ENCODE measurements around the gene AVEN. TPM values are rescaled to one million over a fixed set of nuclear protein-coding genes. Genes with fewer than 3 reads are reported as not detected.

The AVEN gene
- polyA plus RNA-seq, 1 donor = 10.0 TPM

DNA sequence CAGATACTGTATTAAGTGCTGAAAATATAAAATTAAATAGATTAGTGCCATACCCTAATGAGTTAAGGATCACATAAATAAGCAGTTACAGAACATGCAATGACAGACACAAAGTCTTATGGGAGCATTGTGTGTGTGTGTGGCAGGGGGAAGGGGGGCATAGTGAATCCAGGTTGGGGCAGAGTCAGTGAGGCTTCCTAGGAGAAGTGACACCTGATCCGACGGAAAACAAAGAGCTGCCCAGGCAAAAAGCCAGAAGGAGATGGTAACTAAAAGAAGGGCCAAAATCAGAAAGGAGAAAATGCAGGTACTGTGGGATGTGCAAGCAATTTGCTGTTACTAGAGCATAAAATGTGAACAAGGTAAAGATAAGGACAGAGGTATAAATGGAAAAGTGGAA, 150.8 kb downstream of the AVEN start:
- no peak overlapping the region for H3K4me3 ChIP-seq (ENCODE audit: low read length)
- DNase-seq = no peak
- no CpG with 5 or more reads among the region's 2 CpGs for WGBS (ENCODE audit: insufficient coverage, low lambda C conversion rate)
- no peak overlapping the region for H3K27ac ChIP-seq (ENCODE audit: low read length)
- H3K36me3 ChIP-seq (ENCODE audit: control insufficient read depth, insufficient read depth, low read length) = no peaks in the 10 kb centered on the region
- no peaks in the 10 kb centered on the region for H3K9me3 ChIP-seq (ENCODE audit: control insufficient read depth, low read depth, low read length)
- H3K4me1 ChIP-seq (ENCODE audit: control insufficient read depth, insufficient read depth, low read length) = no peaks in the 10 kb centered on the region
- no peaks in the 10 kb centered on the region for H3K27me3 ChIP-seq (ENCODE audit: control insufficient read depth, insufficient read depth, low read length)

DNA sequence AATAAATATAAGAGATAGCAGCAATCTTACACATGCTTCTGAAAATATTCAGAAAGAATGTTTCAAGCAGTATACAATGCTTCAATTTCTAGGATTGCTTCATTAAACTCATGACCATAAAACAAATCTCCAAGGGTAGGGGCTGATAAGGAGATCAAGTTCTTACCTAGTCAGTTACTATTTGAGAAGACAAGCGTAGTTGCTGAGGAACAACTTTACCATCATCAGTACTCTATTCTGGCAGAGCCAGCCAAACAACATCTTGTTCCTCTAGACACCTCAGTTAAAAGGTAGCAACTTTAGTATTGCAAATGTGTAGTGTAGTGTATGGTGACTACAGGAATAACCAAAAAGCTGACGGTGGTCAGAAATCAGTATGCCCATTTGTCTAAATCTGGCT, 156.1 kb downstream of the AVEN start:
- no peaks in the 10 kb centered on the region for H3K27me3 ChIP-seq (ENCODE audit: control insufficient read depth, insufficient read depth, low read length)
- WGBS (ENCODE audit: insufficient coverage, low lambda C conversion rate) = no CpG with 5 or more reads among the region's 2 CpGs
- no peak for DNase-seq
- H3K36me3 ChIP-seq (ENCODE audit: control insufficient read depth, insufficient read depth, low read length) = no peaks in the 10 kb centered on the region
- no peaks in the 10 kb centered on the region for H3K9me3 ChIP-seq (ENCODE audit: control insufficient read depth, low read depth, low read length)
- H3K27ac ChIP-seq (ENCODE audit: low read length) = no peak overlapping the region
- no peaks in the 10 kb centered on the region for H3K4me1 ChIP-seq (ENCODE audit: control insufficient read depth, insufficient read depth, low read length)
- no peak overlapping the region for H3K4me3 ChIP-seq (ENCODE audit: low read length)

DNA sequence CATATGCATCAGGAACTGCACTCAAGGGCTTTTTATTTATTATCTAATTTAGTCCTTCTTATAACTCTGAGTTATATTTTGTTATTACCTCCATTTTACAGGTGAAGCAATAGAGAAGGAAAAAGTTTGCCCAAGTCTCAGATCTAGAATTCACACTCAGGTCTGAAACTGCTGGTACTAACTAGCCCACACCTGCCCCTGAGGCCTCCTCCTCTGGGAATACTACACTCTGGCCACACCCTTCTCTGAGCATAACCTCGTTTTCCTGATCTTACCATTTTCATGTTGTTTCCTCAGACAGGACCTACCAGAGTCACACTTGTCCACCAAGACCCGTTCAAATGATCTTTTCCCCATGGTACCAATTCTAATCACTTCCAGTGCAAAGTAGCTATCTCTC, 164.8 kb downstream of the AVEN start:
- 86% methylated on average over 1 of the region's 2 CpGs for WGBS (ENCODE audit: insufficient coverage, low lambda C conversion rate)
- H3K4me1 ChIP-seq (ENCODE audit: control insufficient read depth, insufficient read depth, low read length) = no peaks in the 10 kb centered on the region
- no peaks in the 10 kb centered on the region for H3K36me3 ChIP-seq (ENCODE audit: control insufficient read depth, insufficient read depth, low read length)
- no peak overlapping the region for H3K27ac ChIP-seq (ENCODE audit: low read length)
- DNase-seq = no peak
- H3K4me3 ChIP-seq (ENCODE audit: low read length) = no peak overlapping the region
- no peaks in the 10 kb centered on the region for H3K9me3 ChIP-seq (ENCODE audit: control insufficient read depth, low read depth, low read length)
- no peaks in the 10 kb centered on the region for H3K27me3 ChIP-seq (ENCODE audit: control insufficient read depth, insufficient read depth, low read length)

DNA sequence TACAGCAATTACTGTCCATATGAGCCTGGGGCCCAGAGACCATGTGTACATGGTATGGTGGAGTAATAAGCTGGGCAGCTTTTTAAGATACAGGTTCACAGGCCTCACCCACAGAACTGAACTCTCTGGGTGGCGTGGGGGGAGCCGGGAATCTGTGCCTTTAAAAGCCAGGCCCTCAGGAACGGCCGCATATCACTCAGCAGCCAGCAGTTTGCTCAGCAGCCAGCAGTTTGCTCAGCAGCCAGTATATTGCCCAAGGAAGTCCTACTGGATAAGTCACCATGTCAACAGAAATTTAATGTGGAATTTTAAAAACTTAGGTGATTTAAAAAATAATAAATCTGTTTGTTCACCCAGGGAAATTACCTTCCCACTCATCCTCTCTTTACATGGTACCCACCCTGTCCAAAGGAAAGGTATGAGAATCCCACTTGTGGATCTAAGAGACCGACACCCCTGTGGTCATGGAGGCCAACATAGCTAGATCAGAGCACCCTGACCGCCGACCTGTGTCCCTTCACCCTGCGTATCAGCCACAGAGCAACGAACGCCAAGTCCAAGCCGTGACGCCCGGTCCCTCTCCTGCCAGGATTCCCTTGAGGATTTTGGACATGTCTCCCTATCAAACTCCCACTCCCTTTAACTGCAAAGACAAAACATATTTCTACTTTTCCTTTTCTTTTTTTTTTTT, 166.4 kb downstream of the AVEN start:
- DNase-seq = no peak
- Histone ChIP-seq H3K4me3 (ENCODE audit: low read length) (no peak overlapping the region), H3K27ac (ENCODE audit: low read length) (no peak overlapping the region), H3K27me3 (ENCODE audit: control insufficient read depth, insufficient read depth, low read length) (no peaks in the 10 kb centered on the region), H3K4me1 (ENCODE audit: control insufficient read depth, insufficient read depth, low read length) (no peaks in the 10 kb centered on the region), H3K9me3 (ENCODE audit: control insufficient read depth, low read depth, low read length) (no peaks in the 10 kb centered on the region), H3K36me3 (ENCODE audit: control insufficient read depth, insufficient read depth, low read length) (no peaks in the 10 kb centered on the region)
- 70% methylated on average over 2 of the region's 13 CpGs for WGBS (ENCODE audit: insufficient coverage, low lambda C conversion rate)

DNA sequence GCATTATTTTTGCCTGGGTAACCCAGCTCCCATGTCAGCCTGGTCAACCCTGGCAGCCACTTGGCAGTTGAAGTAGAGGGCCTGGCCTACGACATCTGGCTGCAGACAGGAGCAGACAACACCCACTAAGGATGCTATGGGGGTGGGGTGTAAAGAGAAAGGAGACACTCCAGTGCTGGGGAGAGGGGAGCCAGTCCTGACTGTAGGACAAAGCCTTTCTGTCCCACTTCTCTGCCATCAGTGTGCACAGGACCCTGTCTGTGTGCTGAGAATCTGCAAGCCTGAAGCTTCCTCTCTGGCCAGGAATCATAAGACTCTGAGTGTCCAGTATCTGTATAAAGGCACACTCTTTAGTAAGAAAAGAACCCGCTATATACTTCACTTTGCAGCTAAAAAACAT, 167.0 kb downstream of the AVEN start:
- H3K9me3 ChIP-seq (ENCODE audit: control insufficient read depth, low read depth, low read length) = no peaks in the 10 kb centered on the region
- no peak for DNase-seq
- no peaks in the 10 kb centered on the region for H3K36me3 ChIP-seq (ENCODE audit: control insufficient read depth, insufficient read depth, low read length)
- WGBS (ENCODE audit: insufficient coverage, low lambda C conversion rate) = no CpG with 5 or more reads among the region's 2 CpGs
- no peak overlapping the region for H3K4me3 ChIP-seq (ENCODE audit: low read length)
- H3K4me1 ChIP-seq (ENCODE audit: control insufficient read depth, insufficient read depth, low read length) = no peaks in the 10 kb centered on the region
- H3K27me3 ChIP-seq (ENCODE audit: control insufficient read depth, insufficient read depth, low read length) = no peaks in the 10 kb centered on the region
- H3K27ac ChIP-seq (ENCODE audit: low read length) = no peak overlapping the region

DNA sequence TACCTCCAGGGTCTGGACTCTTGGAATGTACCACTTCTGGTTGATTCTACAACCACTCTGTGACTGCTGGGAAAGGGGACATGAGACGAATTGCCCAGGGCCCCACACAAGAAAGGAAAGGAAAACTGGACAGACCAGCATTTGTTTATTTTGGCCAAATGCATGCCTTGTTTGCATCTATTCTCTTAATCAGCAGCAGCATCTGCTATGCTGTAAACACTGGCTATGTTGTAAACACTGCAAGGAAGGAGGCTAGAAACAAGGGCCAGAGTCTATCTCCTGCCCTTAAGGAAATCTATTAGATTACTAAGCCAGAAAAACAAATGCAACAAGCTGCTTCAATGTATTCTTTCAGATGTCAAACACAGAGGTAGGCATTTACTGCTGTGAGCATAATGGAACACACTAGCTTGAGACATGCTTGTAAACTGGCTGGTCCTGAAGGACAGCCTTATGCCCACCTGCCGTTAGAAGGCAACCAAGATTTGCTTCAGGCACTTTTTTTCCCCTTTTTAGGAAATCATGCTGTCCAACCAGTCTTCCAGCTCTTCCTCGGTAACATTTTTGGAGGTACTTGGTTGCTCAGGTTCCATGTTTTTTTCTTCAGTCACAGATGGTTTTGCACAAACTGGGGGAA, 172.8 kb downstream of the AVEN start:
- Histone ChIP-seq H3K4me3 (ENCODE audit: low read length) (no peak overlapping the region), H3K27me3 (ENCODE audit: control insufficient read depth, insufficient read depth, low read length) (no peaks in the 10 kb centered on the region), H3K36me3 (ENCODE audit: control insufficient read depth, insufficient read depth, low read length) (peaks cover 4% of the 10 kb centered on the region), H3K9me3 (ENCODE audit: control insufficient read depth, low read depth, low read length) (no peaks in the 10 kb centered on the region), H3K4me1 (ENCODE audit: control insufficient read depth, insufficient read depth, low read length) (no peaks in the 10 kb centered on the region), H3K27ac (ENCODE audit: low read length) (no peak overlapping the region)
- WGBS (ENCODE audit: insufficient coverage, low lambda C conversion rate) = no CpG with 5 or more reads among the region's 3 CpGs
- no peak for DNase-seq

DNA sequence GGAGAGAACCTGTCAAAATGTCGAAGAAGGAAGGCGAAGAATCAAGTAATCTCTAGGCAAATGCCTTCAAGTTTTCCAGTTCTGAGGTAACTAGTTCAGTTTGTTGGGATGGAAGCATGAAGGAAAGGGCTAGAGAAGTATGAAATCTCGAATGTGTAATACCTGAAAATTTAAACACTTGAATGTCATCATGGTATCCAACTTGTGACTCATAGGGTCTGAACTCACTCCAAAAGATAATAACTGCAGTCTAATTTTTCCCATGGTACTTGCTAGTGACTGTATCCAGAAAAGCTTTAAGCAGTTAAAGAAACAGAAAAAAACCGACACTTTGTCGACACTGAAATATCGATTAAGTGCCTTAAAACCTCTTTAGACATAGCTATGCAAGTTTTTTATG, 173.6 kb downstream of the AVEN start:
- WGBS (ENCODE audit: insufficient coverage, low lambda C conversion rate) = 100% methylated on average over 1 of the region's 6 CpGs
- H3K36me3 ChIP-seq (ENCODE audit: control insufficient read depth, insufficient read depth, low read length) = peaks cover 4% of the 10 kb centered on the region
- no peak overlapping the region for H3K27ac ChIP-seq (ENCODE audit: low read length)
- no peaks in the 10 kb centered on the region for H3K4me1 ChIP-seq (ENCODE audit: control insufficient read depth, insufficient read depth, low read length)
- H3K4me3 ChIP-seq (ENCODE audit: low read length) = no peak overlapping the region
- DNase-seq = no peak
- H3K27me3 ChIP-seq (ENCODE audit: control insufficient read depth, insufficient read depth, low read length) = no peaks in the 10 kb centered on the region
- no peaks in the 10 kb centered on the region for H3K9me3 ChIP-seq (ENCODE audit: control insufficient read depth, low read depth, low read length)

DNA sequence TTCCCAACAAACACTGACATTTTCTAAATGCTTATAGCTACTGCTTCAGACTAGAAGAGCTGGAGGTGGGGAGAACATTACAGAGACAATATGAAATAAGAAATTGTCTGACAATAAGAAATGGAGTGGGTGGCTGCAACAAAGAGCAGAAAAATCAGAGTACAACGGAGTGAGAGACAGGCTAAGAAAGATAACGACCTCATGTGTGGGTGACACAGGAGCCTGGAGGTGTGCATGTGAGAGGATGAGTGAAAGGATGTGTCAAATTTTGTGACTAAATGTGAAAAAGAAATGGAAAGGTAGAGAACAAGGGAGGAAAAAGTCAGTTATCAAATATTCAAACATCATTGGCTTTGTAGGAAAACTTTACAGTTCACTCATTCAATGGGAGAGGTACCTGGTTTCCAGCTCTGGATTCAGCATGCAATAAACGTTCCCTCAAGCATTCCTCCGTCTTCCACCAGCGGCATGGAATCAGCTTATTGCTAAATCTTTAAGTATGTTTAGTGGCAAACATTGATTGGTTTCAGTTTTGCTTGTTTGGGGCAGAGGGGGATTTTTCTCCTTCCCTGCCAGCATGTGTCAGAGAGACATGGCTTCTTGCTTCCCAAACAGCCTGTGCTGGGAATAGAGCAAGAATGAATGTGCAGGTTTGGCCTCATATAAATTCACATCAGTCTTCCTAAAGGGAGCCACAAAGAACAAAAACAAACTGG, 174.5 kb downstream of the AVEN start:
- Histone ChIP-seq H3K27me3 (ENCODE audit: control insufficient read depth, insufficient read depth, low read length) (no peaks in the 10 kb centered on the region), H3K27ac (ENCODE audit: low read length) (no peak overlapping the region), H3K36me3 (ENCODE audit: control insufficient read depth, insufficient read depth, low read length) (peaks cover 4% of the 10 kb centered on the region), H3K4me1 (ENCODE audit: control insufficient read depth, insufficient read depth, low read length) (no peaks in the 10 kb centered on the region), H3K4me3 (ENCODE audit: low read length) (no peak overlapping the region), H3K9me3 (ENCODE audit: control insufficient read depth, low read depth, low read length) (no peaks in the 10 kb centered on the region)
- 78% methylated on average over 2 of the region's 5 CpGs for WGBS (ENCODE audit: insufficient coverage, low lambda C conversion rate)
- no peak for DNase-seq

DNA sequence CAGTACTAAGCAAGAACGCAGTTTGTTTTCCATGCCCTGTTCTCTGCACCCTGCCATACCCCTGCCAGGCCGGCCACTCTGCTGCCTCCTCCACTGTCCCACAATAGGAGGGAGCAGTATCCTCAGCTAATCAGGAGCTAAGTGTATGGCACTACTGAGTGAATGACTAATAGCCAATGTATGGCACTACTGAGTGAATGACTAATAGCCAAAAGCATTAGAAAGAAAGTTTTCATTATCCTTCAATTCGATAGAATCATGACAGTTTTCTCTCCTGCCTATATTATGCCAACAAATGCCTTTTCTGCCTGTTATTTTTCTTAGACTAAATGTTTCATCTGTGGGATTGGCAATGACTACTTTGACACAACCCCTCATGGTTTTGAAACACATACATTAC, 178.2 kb downstream of the AVEN start:
- no peak for DNase-seq
- Histone ChIP-seq H3K4me1 (ENCODE audit: control insufficient read depth, insufficient read depth, low read length) (no peaks in the 10 kb centered on the region), H3K27ac (ENCODE audit: low read length) (no peak overlapping the region), H3K27me3 (ENCODE audit: control insufficient read depth, insufficient read depth, low read length) (no peaks in the 10 kb centered on the region), H3K36me3 (ENCODE audit: control insufficient read depth, insufficient read depth, low read length) (peaks cover 4% of the 10 kb centered on the region), H3K4me3 (ENCODE audit: low read length) (no peak overlapping the region), H3K9me3 (ENCODE audit: control insufficient read depth, low read depth, low read length) (no peaks in the 10 kb centered on the region)
- 100% methylated on average over 1 of the region's 3 CpGs for WGBS (ENCODE audit: insufficient coverage, low lambda C conversion rate)

DNA sequence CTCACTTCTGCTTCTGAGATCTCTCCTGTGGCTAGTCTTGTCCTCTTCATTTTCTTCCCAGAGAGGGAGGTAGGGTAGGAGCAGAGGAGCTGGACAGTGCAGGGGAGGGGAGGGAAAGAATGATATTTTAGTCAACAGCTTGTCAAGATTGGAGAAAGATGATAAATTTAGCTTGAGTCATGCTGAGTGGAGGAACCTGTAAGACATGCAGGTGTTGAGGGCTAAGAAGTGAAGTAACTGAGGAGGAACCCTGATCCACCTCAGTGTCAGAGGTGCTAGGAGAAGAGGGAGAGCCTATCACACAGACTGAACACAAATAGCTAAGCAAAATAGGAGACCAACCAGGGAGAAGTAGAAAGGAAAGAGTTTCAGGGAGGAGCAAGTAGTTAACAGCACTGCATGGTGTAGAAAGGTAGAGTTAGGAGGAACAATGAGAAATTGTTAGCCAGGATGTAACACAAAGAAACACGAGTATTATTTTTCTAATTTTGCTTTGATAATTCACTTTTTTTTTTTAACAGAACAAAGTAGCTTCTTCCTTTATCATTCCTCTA, 178.9 kb downstream of the AVEN start:
- peaks cover 4% of the 10 kb centered on the region for H3K36me3 ChIP-seq (ENCODE audit: control insufficient read depth, insufficient read depth, low read length)

More for the DNA sequence above, 178.9 kb downstream of the AVEN start:
- Histone ChIP-seq H3K27me3 (ENCODE audit: control insufficient read depth, insufficient read depth, low read length) (no peaks in the 10 kb centered on the region), H3K27ac (ENCODE audit: low read length) (no peak overlapping the region), H3K9me3 (ENCODE audit: control insufficient read depth, low read depth, low read length) (no peaks in the 10 kb centered on the region), H3K4me1 (ENCODE audit: control insufficient read depth, insufficient read depth, low read length) (no peaks in the 10 kb centered on the region), H3K4me3 (ENCODE audit: low read length) (no peak overlapping the region)
- DNase-seq = no peak
- WGBS (ENCODE audit: insufficient coverage, low lambda C conversion rate) = 60% methylated on average over 1 of the region's 1 CpG
